Measurements from ENCODE around the gene PAX7. TPM values are rescaled to one million over a fixed set of nuclear protein-coding genes. Genes with fewer than 3 reads are reported as not detected.

PAX7 gene
- total RNA-seq, 1 donor from 2014 or later: 0.05 TPM

DNA sequence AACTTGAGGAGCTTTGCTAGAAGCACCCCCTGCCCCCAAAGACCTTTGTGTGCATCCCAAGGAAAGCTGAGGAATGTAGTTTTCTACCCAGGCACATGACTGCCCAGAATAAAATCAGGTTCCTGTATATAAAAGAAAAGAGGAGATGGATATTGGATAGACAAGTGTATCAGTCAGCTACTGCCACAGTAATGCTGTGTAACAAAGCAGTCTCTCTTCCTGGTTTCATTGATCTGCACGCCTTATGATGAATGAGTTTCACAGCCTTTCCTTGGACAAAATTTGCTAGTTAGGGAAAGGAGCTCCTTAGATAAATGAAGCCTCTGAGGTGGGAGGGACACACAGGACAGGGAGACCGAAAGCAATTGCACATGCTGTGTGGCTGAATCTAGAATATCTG is 120.0 kb downstream of the PAX7 start:
- Mint-ChIP-seq H3K36me3 (ENCODE audit: low read depth, unreplicated experiment) (no peaks in the 10 kb centered on the region), H3K4me1 (ENCODE audit: low read depth, unreplicated experiment) (no peaks in the 10 kb centered on the region), H3K4me3 (ENCODE audit: unreplicated experiment) (no peak overlapping the region), H3K9me3 (ENCODE audit: unreplicated experiment) (peaks cover 22% of the 10 kb centered on the region), H3K27ac (ENCODE audit: unreplicated experiment) (no peak overlapping the region), H3K27me3 (ENCODE audit: low read depth, unreplicated experiment) (peaks cover 81% of the 10 kb centered on the region)
- Histone ChIP-seq H3K4me2 (ENCODE audit: low read length) (no peak overlapping the region), H3K4me3 (ENCODE audit: insufficient read depth, low read depth, low read length) (no peak overlapping the region), H4K20me1 (ENCODE audit: insufficient read depth, low read length) (no peaks in the 10 kb centered on the region), H3K79me2 (ENCODE audit: insufficient read depth, low read length) (no peaks in the 10 kb centered on the region), H3K9me3 (ENCODE audit: insufficient read depth, low read depth, low read length) (no peaks in the 10 kb centered on the region), H2AFZ (ENCODE audit: low read depth, low read length) (no peak overlapping the region), H3K27me3 (ENCODE audit: insufficient read depth, low read length) (no peaks in the 10 kb centered on the region), H3K36me3 (ENCODE audit: insufficient read depth, low read length) (no peaks in the 10 kb centered on the region), H3K27ac (ENCODE audit: low read depth, low read length) (no peak overlapping the region), H3K4me1 (ENCODE audit: insufficient read depth, low read length) (no peaks in the 10 kb centered on the region), H3K9ac (ENCODE audit: low read length) (no peak overlapping the region)
- no peak for DNase-seq (ENCODE audit: low read depth)
- TF ChIP-seq EZH2 (IDR thresholded peaks at IDR 0.05; ENCODE audit: insufficient read depth, low read length): no peak
- TF ChIP-seq, protein P1, sequence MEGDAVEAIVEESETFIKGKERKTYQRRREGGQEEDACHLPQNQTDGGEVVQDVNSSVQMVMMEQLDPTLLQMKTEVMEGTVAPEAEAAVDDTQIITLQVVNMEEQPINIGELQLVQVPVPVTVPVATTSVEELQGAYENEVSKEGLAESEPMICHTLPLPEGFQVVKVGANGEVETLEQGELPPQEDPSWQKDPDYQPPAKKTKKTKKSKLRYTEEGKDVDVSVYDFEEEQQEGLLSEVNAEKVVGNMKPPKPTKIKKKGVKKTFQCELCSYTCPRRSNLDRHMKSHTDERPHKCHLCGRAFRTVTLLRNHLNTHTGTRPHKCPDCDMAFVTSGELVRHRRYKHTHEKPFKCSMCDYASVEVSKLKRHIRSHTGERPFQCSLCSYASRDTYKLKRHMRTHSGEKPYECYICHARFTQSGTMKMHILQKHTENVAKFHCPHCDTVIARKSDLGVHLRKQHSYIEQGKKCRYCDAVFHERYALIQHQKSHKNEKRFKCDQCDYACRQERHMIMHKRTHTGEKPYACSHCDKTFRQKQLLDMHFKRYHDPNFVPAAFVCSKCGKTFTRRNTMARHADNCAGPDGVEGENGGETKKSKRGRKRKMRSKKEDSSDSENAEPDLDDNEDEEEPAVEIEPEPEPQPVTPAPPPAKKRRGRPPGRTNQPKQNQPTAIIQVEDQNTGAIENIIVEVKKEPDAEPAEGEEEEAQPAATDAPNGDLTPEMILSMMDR (IDR thresholded peaks at IDR 0.05; ENCODE audit: insufficient read depth, low read depth, low read length): no peak
- FAIRE-seq: no peak

DNA sequence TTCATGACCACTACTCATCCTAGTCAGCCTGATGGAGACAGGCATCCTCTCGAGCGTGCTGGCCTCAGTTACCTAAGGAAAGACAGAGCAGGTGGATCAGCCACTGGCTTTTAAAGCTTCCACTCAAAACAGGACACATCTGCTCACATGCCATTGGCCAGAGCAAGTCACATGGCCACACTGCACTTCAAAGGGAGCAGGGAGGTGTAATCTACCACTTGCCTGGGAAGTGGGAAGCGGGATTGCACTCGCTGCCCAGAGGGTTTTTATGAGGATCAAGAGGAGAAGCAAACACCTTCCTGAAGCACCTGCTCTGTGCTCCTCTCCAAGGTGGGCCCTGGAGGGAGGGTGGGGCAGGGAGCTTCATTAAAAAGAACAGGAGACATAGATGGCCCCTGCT is 120.8 kb downstream of the PAX7 start:
- no peak for FAIRE-seq
- peaks cover 23% of the 10 kb centered on the region for H3K9me3 Mint-ChIP-seq (ENCODE audit: unreplicated experiment)

DNA sequence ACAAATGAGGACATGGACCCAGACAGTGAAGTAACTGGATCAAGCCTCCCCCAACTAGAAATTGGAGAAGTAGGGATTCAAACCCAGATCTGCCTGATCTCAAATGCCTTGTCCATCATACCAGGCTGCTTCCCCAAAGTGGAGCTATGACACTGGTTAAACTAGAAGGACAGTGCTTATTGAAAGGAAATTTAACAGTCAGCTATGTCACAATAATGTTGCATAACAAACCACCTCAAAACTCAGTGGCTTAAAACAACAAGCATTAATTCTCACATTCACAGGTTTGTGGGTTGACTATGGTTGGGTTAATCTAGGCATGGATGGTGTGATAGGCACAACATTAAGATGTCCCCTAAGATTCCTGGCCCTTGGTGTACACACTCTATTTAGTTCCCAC is 121.8 kb downstream of the PAX7 start:
- Histone ChIP-seq H3K27me3 (ENCODE audit: insufficient read depth, low read length) (no peaks in the 10 kb centered on the region), H2AFZ (ENCODE audit: low read depth, low read length) (no peak overlapping the region), H3K4me2 (ENCODE audit: low read length) (no peak overlapping the region), H3K4me1 (ENCODE audit: insufficient read depth, low read length) (no peaks in the 10 kb centered on the region), H3K9me3 (ENCODE audit: insufficient read depth, low read depth, low read length) (peaks cover 2% of the 10 kb centered on the region), H3K4me3 (ENCODE audit: insufficient read depth, low read depth, low read length) (no peak overlapping the region), H4K20me1 (ENCODE audit: insufficient read depth, low read length) (no peaks in the 10 kb centered on the region), H3K36me3 (ENCODE audit: insufficient read depth, low read length) (no peaks in the 10 kb centered on the region), H3K79me2 (ENCODE audit: insufficient read depth, low read length) (no peaks in the 10 kb centered on the region), H3K27ac (ENCODE audit: low read depth, low read length) (no peak overlapping the region), H3K9ac (ENCODE audit: low read length) (no peak overlapping the region)
- Mint-ChIP-seq H3K36me3 (ENCODE audit: low read depth, unreplicated experiment) (no peaks in the 10 kb centered on the region), H3K27me3 (ENCODE audit: low read depth, unreplicated experiment) (peaks cover 78% of the 10 kb centered on the region), H3K27ac (ENCODE audit: unreplicated experiment) (no peak overlapping the region), H3K4me1 (ENCODE audit: low read depth, unreplicated experiment) (no peaks in the 10 kb centered on the region), H3K4me3 (ENCODE audit: unreplicated experiment) (no peak overlapping the region), H3K9me3 (ENCODE audit: unreplicated experiment) (peaks cover 24% of the 10 kb centered on the region)
- TF ChIP-seq, protein P1 (IDR thresholded peaks at IDR 0.05; ENCODE audit: insufficient read depth, low read depth, low read length): no peak
- no peak for TF ChIP-seq EZH2 (IDR thresholded peaks at IDR 0.05; ENCODE audit: insufficient read depth, low read length)
- no peak for FAIRE-seq
- DNase-seq (ENCODE audit: low read depth): no peak

More for the DNA sequence above, 120.8 kb downstream of the PAX7 start:
- TF ChIP-seq EZH2 (IDR thresholded peaks at IDR 0.05; ENCODE audit: insufficient read depth, low read length): no peak
- TF ChIP-seq, protein P1 (IDR thresholded peaks at IDR 0.05; ENCODE audit: insufficient read depth, low read depth, low read length): no peak
- peaks cover 2% of the 10 kb centered on the region for H3K9me3 ChIP-seq (ENCODE audit: insufficient read depth, low read depth, low read length)
- H3K27me3 ChIP-seq (ENCODE audit: insufficient read depth, low read length): no peaks in the 10 kb centered on the region
- no peaks in the 10 kb centered on the region for H3K79me2 ChIP-seq (ENCODE audit: insufficient read depth, low read length)
- H3K4me3 Mint-ChIP-seq (ENCODE audit: unreplicated experiment): no peak overlapping the region
- H3K27ac Mint-ChIP-seq (ENCODE audit: unreplicated experiment): no peak overlapping the region
- no peak overlapping the region for H2AFZ ChIP-seq (ENCODE audit: low read depth, low read length)
- no peak overlapping the region for H3K9ac ChIP-seq (ENCODE audit: low read length)
- H3K4me1 Mint-ChIP-seq (ENCODE audit: low read depth, unreplicated experiment): no peaks in the 10 kb centered on the region
- no peak for DNase-seq (ENCODE audit: low read depth)
- no peaks in the 10 kb centered on the region for H3K4me1 ChIP-seq (ENCODE audit: insufficient read depth, low read length)
- no peak overlapping the region for H3K27ac ChIP-seq (ENCODE audit: low read depth, low read length)
- H3K27me3 Mint-ChIP-seq (ENCODE audit: low read depth, unreplicated experiment): peaks cover 82% of the 10 kb centered on the region
- H3K4me2 ChIP-seq (ENCODE audit: low read length): no peak overlapping the region
- H3K36me3 Mint-ChIP-seq (ENCODE audit: low read depth, unreplicated experiment): no peaks in the 10 kb centered on the region
- H3K36me3 ChIP-seq (ENCODE audit: insufficient read depth, low read length): no peaks in the 10 kb centered on the region
- H3K4me3 ChIP-seq (ENCODE audit: insufficient read depth, low read depth, low read length): no peak overlapping the region
- H4K20me1 ChIP-seq (ENCODE audit: insufficient read depth, low read length): no peaks in the 10 kb centered on the region

Data from astrocyte (in vitro differentiated cells and primary cell).